Fibroblast of lung (primary cell): Measurements from ENCODE around the gene MDFI. TPM values are rescaled to one million over a fixed set of nuclear protein-coding genes. Genes with fewer than 3 reads are reported as not detected.

Experiments
- DNase-seq, 2 donors: peaks; one replicate each; pipeline versions ENCODE4 v3.0.0 to v3.0.0-alpha.2; 2010; ENCODE audit warnings: low read depth in 2 of 2
- H2AFZ ChIP-seq: 2 replicates; pipeline ENCODE4 v1.5.1; 2012; ENCODE audit warnings: low read length, control low read depth, inconsistent platforms
- H3K27ac ChIP-seq: 2 replicates; pipeline ENCODE4 v1.5.1; 2011; ENCODE audit warnings: low read length, control low read depth; ENCODE audit not compliant: insufficient read depth
- H3K27me3 ChIP-seq: 2 replicates; pipeline ENCODE4 v1.5.1; 2011; ENCODE audit warnings: mild to moderate bottlenecking, low read length; ENCODE audit not compliant: control insufficient read depth, insufficient read depth
- H3K36me3 ChIP-seq: 2 replicates; pipeline ENCODE4 v1.5.1; 2011; ENCODE audit warnings: low read length; ENCODE audit not compliant: control insufficient read depth, insufficient read depth
- H3K4me1 ChIP-seq: 2 replicates; pipeline ENCODE4 v1.5.1; 2011; ENCODE audit warnings: low read length; ENCODE audit not compliant: control insufficient read depth, insufficient read depth; ENCODE audit errors: extremely low read depth
- H3K4me2 ChIP-seq: 2 replicates; pipeline ENCODE4 v1.5.1; 2011; ENCODE audit warnings: low read length, control low read depth; ENCODE audit not compliant: insufficient read depth; ENCODE audit errors: extremely low read depth
- H3K4me3 ChIP-seq, 4 experiments: fragments of 200-600 bp in 1 of 4; sonication (generic) in 1 of 4; replicated peaks in 1 of 4; 2 replicates each; pipeline ENCODE4 v1.5.1; 2011 to 2016; ENCODE audit warnings: low read length in 4 of 4, low read depth in 3 of 4, mild to moderate bottlenecking in 3 of 4, control low read depth in 2 of 4, inconsistent platforms in 1 of 4, mixed read lengths in 1 of 4; ENCODE audit not compliant: insufficient read depth in 1 of 4; ENCODE audit errors: control extremely low read depth in 1 of 4
- H3K79me2 ChIP-seq: 2 replicates; pipeline ENCODE4 v1.5.1; 2012; ENCODE audit warnings: mild to moderate bottlenecking, low read length, inconsistent platforms; ENCODE audit not compliant: control insufficient read depth, insufficient read depth
- H3K9ac ChIP-seq: 2 replicates; pipeline ENCODE4 v1.5.1; 2011; ENCODE audit warnings: mild to moderate bottlenecking, low read length, control low read depth; ENCODE audit not compliant: insufficient read depth
- H3K9me3 ChIP-seq: 2 replicates; pipeline ENCODE4 v1.5.1; 2012; ENCODE audit warnings: low read depth, low read length; ENCODE audit not compliant: control insufficient read depth, insufficient read depth
- H4K20me1 ChIP-seq: 2 replicates; pipeline ENCODE4 v1.5.1; 2011; ENCODE audit warnings: low read length; ENCODE audit not compliant: control insufficient read depth, insufficient read depth; ENCODE audit errors: extremely low read depth
- CTCF ChIP-seq, 2 donors: IDR thresholded peaks in 1 of 2; conservative IDR thresholded peaks in 1 of 2; 1 replicate in 1 of 2; 2 replicates in 1 of 2; pipeline ENCODE4 v1.5.1; 2011 to 2012; ENCODE audit warnings: low read length in 2 of 2, control low read depth in 1 of 2, inconsistent platforms in 1 of 2, low read depth in 1 of 2, mild to moderate bottlenecking in 1 of 2
- EZH2 ChIP-seq: IDR thresholded peaks from 2 replicates; pipeline ENCODE4 v1.5.1; 2012; ENCODE audit warnings: low read length, control low read depth, mild to moderate bottlenecking; ENCODE audit errors: missing control alignments
- polyA plus RNA-seq, 2 donors: library from polyadenylated mRNA; depleted of rRNA in 1 of 2; stranded (reverse) in 1 of 2; unstranded in 1 of 2; fragments of >200 nt; gene quantifications; 2 replicates each; pipeline ENCODE4 v1.2.1, GENCODE V29; 2011 to 2012; ENCODE audit warnings: missing spikeins in 1 of 2
- total RNA-seq: library from RNA; depleted of rRNA; stranded (reverse); fragments of >200 nt; gene quantifications from 2 replicates; pipeline ENCODE4 v1.2.1, GENCODE V29; 2014

The MDFI gene
- total and polyA plus RNA-seq, 2 donors (not counting 1 experiment from before 2014, with no cell fraction given): 0.17 TPM; not detected in 1

- no peak for TF ChIP-seq EZH2
- no peaks in the 10 kb centered on the region for H3K36me3 ChIP-seq
- no peak for DNase-seq
- no peak overlapping the region for H2AFZ ChIP-seq
- H3K4me2 ChIP-seq: no peak overlapping the region
- no peaks in the 10 kb centered on the region for H3K4me1 ChIP-seq
- no peak overlapping the region for H3K4me3 ChIP-seq
- H4K20me1 ChIP-seq: no peaks in the 10 kb centered on the region
- no peak overlapping the region for H3K27ac ChIP-seq
- H3K27me3 ChIP-seq: no peaks in the 10 kb centered on the region
- H3K9ac ChIP-seq: no peak overlapping the region
- H3K79me2 ChIP-seq: no peaks in the 10 kb centered on the region
- H3K9me3 ChIP-seq: no peaks in the 10 kb centered on the region
Measured at GRCh38 chr6:41652866-41653652, 14.8 kb downstream of the MDFI start.

- no peaks in the 10 kb centered on the region for H4K20me1 ChIP-seq
- no peaks in the 10 kb centered on the region for H3K9me3 ChIP-seq
- H3K27me3 ChIP-seq: no peaks in the 10 kb centered on the region
- no peak overlapping the region for H2AFZ ChIP-seq
- H3K4me1 ChIP-seq: no peaks in the 10 kb centered on the region
- no peaks in the 10 kb centered on the region for H3K79me2 ChIP-seq
- TF ChIP-seq CTCF (conservative IDR thresholded peaks at IDR 0.05 in 1 of 2, IDR thresholded peaks at IDR 0.05 in 1 of 2; ENCODE audit: low read depth in 1 of 2, low read length in 2 of 2) (no peak), EZH2 (no peak)
- H3K27ac ChIP-seq: no peak overlapping the region
- no peak overlapping the region for H3K9ac ChIP-seq
- H3K4me2 ChIP-seq: no peak overlapping the region
- no peaks in the 10 kb centered on the region for H3K36me3 ChIP-seq
- DNase-seq: no peak
- no peak overlapping the region for H3K4me3 ChIP-seq
Measured at GRCh38 chr6:41653691-41654090, 15.4 kb downstream of the MDFI start.

GRCh38 chr6:41654151-41654697 is 16.0 kb downstream of the MDFI start:
- Histone ChIP-seq H3K4me2 (no peak overlapping the region), H3K4me1 (no peaks in the 10 kb centered on the region), H3K9me3 (no peaks in the 10 kb centered on the region), H2AFZ (no peak overlapping the region), H3K27me3 (no peaks in the 10 kb centered on the region), H3K36me3 (no peaks in the 10 kb centered on the region), H3K4me3 (no peak overlapping the region), H3K27ac (no peak overlapping the region), H3K9ac (no peak overlapping the region), H4K20me1 (no peaks in the 10 kb centered on the region), H3K79me2 (no peaks in the 10 kb centered on the region)
- no peak for DNase-seq
- no peak for TF ChIP-seq CTCF (conservative IDR thresholded peaks at IDR 0.05 in 1 of 2, IDR thresholded peaks at IDR 0.05 in 1 of 2; ENCODE audit: low read depth in 1 of 2, low read length in 2 of 2)
- no peak for TF ChIP-seq EZH2
